ENCODE data around the gene COL27A1. TPM values are rescaled to one million over a fixed set of nuclear protein-coding genes. Genes with fewer than 3 reads are reported as not detected.
A peak's percentile ranks its signal among the peaks of the same experiment; 100 is the strongest.

COL27A1 gene
- total and polyA plus RNA-seq, 5 donors: 2.6 to 10.3 (median 8.4) TPM

DNA sequence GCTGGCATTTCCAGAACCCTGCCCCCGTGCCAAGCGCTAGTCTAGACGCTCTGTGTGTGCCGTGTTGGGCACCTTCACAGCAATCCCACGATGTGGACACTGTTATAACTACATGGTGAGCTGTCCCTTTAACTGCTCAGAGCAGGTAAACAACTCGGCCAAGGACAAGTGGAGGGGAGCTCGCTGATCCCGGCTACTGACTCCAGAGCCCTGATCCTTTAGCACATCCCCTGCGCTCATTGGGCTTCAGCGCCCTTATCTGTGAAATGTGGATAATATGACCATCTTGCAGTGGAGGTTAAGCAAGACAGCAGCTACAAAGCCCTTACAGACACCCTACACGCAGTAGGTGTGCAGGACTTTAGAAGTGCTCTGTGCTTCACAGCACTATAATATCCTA lies 190.8 kb downstream of the COL27A1 start:
- WGBS: 86% methylated on average over 11 of the region's 11 CpGs
- H3K27ac ChIP-seq (ENCODE audit: low read length): no peak overlapping the region
- H3K9me3 ChIP-seq (ENCODE audit: control insufficient read depth, low read length): no peaks in the 10 kb centered on the region
- H3K4me3 ChIP-seq (ENCODE audit: low read length): no peak overlapping the region
- peaks cover 9% of the 10 kb centered on the region for H3K4me1 ChIP-seq (ENCODE audit: control insufficient read depth, insufficient read depth, low read length)
- ATAC-seq (no peak), DNase-seq (peak in 1 of 3 donors; percentile 27)
- no peaks in the 10 kb centered on the region for H3K27me3 ChIP-seq (ENCODE audit: control insufficient read depth, insufficient read depth)
- intact Hi-C loops (cut with DNase I): no loop called here

DNA sequence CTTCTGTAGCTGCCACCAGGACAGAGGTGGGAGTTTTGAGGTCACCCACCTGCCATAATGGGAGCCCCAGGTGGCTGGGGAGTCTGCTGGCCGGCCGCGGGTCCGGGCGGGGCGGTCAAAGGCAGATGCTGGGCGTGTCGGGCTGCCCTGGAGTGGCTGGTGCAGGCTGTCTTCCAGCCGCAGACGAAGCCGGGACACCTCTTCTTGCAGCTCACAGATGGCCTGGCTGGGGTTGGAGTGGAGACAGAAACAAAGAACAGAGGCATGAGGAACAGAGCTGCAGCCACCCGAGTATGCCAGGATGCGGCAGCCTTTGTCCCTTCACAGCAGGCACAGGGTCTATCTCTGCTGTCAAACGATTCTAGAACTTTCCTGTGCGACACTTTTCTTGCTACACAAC lies 192.3 kb downstream of the COL27A1 start:
- peaks cover 9% of the 10 kb centered on the region for H3K4me1 ChIP-seq (ENCODE audit: control insufficient read depth, insufficient read depth, low read length)
- no peak overlapping the region for H3K4me3 ChIP-seq (ENCODE audit: low read length)
- H3K9me3 ChIP-seq (ENCODE audit: control insufficient read depth, low read length): no peaks in the 10 kb centered on the region
- H3K27me3 ChIP-seq (ENCODE audit: control insufficient read depth, insufficient read depth): no peaks in the 10 kb centered on the region
- DNase-seq: peak in 1 of 3 donors; percentile 35
- no peak for ATAC-seq
- intact Hi-C loops (cut with DNase I): no loop called here
- no peak overlapping the region for H3K27ac ChIP-seq (ENCODE audit: low read length)
- WGBS: 90% methylated on average over 15 of the region's 15 CpGs

DNA sequence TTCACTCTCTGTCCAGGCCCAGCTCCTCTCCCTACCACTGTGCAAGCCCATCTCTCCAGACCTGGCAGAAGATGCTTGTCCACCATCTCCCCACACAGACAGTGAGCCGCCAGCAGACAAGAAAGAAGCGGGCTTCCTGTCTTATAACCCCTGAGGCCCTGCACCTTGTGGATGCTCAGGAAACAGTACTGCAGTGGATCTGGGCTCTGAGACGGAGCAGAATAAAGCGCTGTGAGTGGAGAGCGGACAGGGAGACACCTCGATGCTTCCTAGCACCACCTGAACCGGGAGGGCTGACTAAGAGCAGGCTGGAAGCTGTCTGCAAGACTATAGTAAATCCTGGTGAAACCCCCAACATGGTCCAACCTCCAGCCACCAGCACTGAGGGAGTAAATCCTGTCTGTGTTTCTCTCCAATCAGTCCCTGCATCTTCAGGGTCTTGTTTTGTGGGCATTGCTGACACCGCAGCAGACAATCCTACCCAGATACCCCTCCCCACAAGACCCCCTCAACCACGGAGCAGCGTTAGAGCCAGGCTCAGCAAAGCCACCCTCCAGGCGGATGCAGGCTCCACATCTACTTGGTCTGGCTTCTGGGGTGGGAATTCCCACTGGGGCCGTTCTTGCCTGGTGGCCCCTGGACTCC lies 193.0 kb downstream of the COL27A1 start:
- 80% methylated on average over 12 of the region's 12 CpGs for WGBS

GRCh38 chr9:114348906-114349482 lies 193.7 kb downstream of the COL27A1 start:
- H3K4me1 ChIP-seq (ENCODE audit: control insufficient read depth, insufficient read depth, low read length): peaks cover 9% of the 10 kb centered on the region
- no peaks in the 10 kb centered on the region for H3K27me3 ChIP-seq (ENCODE audit: control insufficient read depth, insufficient read depth)
- WGBS: 39% methylated on average over 9 of the region's 9 CpGs
- no peak overlapping the region for H3K27ac ChIP-seq (ENCODE audit: low read length)
- DNase-seq (peak; percentile 72 to 80 (median 76)), ATAC-seq (peak; percentile 67 to 89)
- H3K4me3 ChIP-seq (ENCODE audit: low read length): no peak overlapping the region
- intact Hi-C loops (cut with DNase I): no loop called here
- H3K9me3 ChIP-seq (ENCODE audit: control insufficient read depth, low read length): no peaks in the 10 kb centered on the region

More for the DNA sequence above, 193.0 kb downstream of the COL27A1 start:
- Histone ChIP-seq H3K4me3 (ENCODE audit: low read length) (no peak overlapping the region), H3K4me1 (ENCODE audit: control insufficient read depth, insufficient read depth, low read length) (peaks cover 9% of the 10 kb centered on the region), H3K27ac (ENCODE audit: low read length) (no peak overlapping the region), H3K27me3 (ENCODE audit: control insufficient read depth, insufficient read depth) (no peaks in the 10 kb centered on the region), H3K9me3 (ENCODE audit: control insufficient read depth, low read length) (no peaks in the 10 kb centered on the region)
- DNase-seq (no peak), ATAC-seq (no peak)
- intact Hi-C loops (cut with DNase I): no loop called here

DNA sequence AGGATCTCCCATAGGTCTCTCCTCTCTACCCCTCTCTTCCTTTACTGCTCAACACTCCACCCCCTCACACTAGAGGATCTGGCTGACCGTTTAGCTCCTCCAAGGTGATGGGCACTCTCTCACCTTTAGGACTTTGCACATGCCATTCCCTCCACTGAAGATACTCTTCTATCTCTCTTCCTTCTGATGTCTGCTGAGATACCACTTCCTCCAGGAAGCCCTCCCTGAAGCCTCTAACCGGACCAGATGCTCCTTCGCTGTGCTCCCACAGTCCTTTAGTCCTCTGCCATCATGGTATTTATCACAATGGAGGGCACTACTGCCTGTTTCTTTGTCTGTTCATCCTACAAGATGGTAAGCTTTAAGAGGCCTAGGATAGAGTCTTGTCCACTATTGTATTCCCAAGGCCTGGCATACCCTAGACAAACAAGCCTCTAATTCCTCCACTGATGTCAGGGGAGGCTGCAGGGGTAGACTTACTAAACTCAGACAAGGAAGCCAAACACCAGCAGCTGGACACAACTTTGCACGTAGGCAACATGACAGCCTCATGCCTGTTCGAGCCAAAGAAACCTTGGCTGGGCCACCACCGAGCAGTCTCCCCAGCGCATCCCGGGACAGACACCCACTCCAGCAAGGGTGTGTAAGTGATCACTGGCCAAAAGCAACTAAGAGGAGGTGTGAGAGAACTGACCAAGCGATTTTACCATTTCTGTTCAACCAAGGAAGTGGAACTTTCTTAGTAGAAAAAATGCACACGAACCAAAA lies 194.6 kb downstream of the COL27A1 start:
- intact Hi-C loops (cut with DNase I): no loop called here
- no peak overlapping the region for H3K27ac ChIP-seq (ENCODE audit: low read length)
- no peak for DNase-seq
- WGBS: 65% methylated on average over 10 of the region's 10 CpGs
- no peaks in the 10 kb centered on the region for H3K27me3 ChIP-seq (ENCODE audit: control insufficient read depth, insufficient read depth)
- no peaks in the 10 kb centered on the region for H3K9me3 ChIP-seq (ENCODE audit: control insufficient read depth, low read length)
- no peak for ATAC-seq
- H3K4me1 ChIP-seq (ENCODE audit: control insufficient read depth, insufficient read depth, low read length): peaks cover 9% of the 10 kb centered on the region
- H3K4me3 ChIP-seq (ENCODE audit: low read length): no peak overlapping the region

DNA sequence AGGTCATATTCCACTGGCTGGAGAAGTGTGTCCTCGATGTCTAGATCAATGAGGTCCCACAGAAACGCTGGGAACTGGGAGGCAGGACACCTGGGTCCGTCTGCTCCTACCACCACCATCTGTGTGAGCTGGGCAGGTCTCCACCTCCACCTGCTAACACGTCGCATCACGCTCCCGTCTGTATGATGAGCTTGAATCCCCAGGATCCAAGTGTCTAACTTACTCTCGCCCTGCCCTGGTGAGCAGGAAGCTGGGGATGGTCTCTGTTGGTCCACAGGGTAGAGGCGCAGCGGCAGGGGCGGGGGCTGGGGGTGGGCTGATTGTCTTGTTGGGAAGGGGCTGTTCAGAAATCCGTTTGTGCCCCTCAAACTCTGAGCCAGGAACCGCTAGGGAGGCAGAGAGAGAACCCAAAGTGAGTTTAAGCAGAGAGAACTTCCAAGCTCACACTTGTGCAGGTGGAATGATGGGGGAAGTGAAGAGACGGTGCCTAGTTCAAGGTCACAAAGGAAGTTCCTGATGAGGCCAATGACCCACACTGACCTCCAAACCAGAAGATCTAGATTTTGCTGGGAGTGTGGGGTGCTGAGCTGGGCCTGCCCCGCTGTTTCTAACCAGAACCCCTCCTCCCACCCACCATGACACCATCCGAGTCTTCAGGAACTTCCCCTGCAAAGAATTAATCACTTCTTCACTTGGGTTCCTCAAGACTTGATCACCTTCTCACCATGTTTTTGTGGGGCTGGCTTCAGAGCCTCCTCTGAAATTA lies 195.5 kb downstream of the COL27A1 start:
- Histone ChIP-seq H3K9me3 (ENCODE audit: control insufficient read depth, low read length) (no peaks in the 10 kb centered on the region), H3K27me3 (ENCODE audit: control insufficient read depth, insufficient read depth) (no peaks in the 10 kb centered on the region), H3K4me3 (ENCODE audit: low read length) (no peak overlapping the region), H3K4me1 (ENCODE audit: control insufficient read depth, insufficient read depth, low read length) (peaks cover 9% of the 10 kb centered on the region), H3K27ac (ENCODE audit: low read length) (no peak overlapping the region)
- intact Hi-C loops (cut with DNase I): no loop called here
- ATAC-seq (no peak), DNase-seq (no peak)
- 95% methylated on average over 16 of the region's 16 CpGs for WGBS

GRCh38 chr9:114351932-114352331 lies 196.6 kb downstream of the COL27A1 start:
- 76% methylated on average over 4 of the region's 4 CpGs for WGBS
- DNase-seq (no peak), ATAC-seq (no peak)
- Histone ChIP-seq H3K4me3 (ENCODE audit: low read length) (no peak overlapping the region), H3K27me3 (ENCODE audit: control insufficient read depth, insufficient read depth) (no peaks in the 10 kb centered on the region), H3K27ac (ENCODE audit: low read length) (no peak overlapping the region), H3K4me1 (ENCODE audit: control insufficient read depth, insufficient read depth, low read length) (peaks cover 9% of the 10 kb centered on the region), H3K9me3 (ENCODE audit: control insufficient read depth, low read length) (no peaks in the 10 kb centered on the region)
- intact Hi-C loops (cut with DNase I): no loop called here

DNA sequence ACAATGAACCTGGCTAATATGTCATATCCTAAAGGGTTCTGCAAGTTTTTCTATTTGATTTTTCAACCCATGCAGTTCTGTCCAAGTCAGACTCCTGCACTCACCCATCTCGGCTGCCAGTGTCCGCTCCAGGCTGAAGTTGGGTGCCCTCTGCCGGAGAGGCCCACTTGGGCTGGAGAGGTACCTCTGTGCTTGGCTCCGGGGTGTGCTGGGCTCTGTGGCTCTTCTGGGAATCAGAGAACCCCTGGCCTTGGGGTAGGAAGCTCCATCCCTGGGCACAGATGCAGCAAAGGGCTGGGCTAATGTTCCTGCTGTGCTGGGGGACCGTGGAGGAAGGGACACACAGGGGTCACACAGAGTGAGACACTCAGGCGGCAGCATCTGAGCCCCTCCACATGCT lies 200.5 kb downstream of the COL27A1 start:
- 93% methylated on average over 6 of the region's 6 CpGs for WGBS

GRCh38 chr9:114356792-114357191 lies 201.5 kb downstream of the COL27A1 start:
- Histone ChIP-seq H3K4me3 (ENCODE audit: low read length) (no peak overlapping the region), H3K27ac (ENCODE audit: low read length) (no peak overlapping the region), H3K4me1 (ENCODE audit: control insufficient read depth, insufficient read depth, low read length) (no peaks in the 10 kb centered on the region), H3K9me3 (ENCODE audit: control insufficient read depth, low read length) (no peaks in the 10 kb centered on the region), H3K27me3 (ENCODE audit: control insufficient read depth, insufficient read depth) (no peaks in the 10 kb centered on the region)
- WGBS: 86% methylated on average over 6 of the region's 6 CpGs
- intact Hi-C loops (cut with DNase I): no loop called here
- DNase-seq (no peak), ATAC-seq (peak in 1 of 2 donors; percentile 16)

More for the DNA sequence above, 200.5 kb downstream of the COL27A1 start:
- ATAC-seq (no peak), DNase-seq (no peak)
- Histone ChIP-seq H3K9me3 (ENCODE audit: control insufficient read depth, low read length) (no peaks in the 10 kb centered on the region), H3K27ac (ENCODE audit: low read length) (no peak overlapping the region), H3K4me3 (ENCODE audit: low read length) (no peak overlapping the region), H3K4me1 (ENCODE audit: control insufficient read depth, insufficient read depth, low read length) (no peaks in the 10 kb centered on the region), H3K27me3 (ENCODE audit: control insufficient read depth, insufficient read depth) (no peaks in the 10 kb centered on the region)
- intact Hi-C loops (cut with DNase I): no loop called here

DNA sequence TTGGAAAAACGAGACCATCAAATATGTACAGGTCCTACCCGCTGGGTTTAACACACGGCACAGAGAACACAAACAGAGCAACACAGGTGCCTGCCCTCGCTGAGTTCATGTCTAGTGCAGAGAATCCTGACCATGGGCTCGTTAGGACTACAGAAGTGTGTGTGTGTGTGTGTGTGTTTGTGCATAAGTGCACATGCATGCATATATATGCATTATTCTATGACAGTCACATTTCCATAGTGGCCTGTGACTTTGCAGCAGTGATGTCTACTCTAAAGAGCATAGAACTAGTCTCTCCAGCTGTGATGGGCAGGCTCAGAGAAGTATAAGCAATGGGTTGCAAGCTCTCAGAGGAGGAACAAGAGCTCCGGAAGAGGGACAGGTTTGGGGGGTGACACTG lies 202.0 kb downstream of the COL27A1 start:
- Histone ChIP-seq H3K9me3 (ENCODE audit: control insufficient read depth, low read length) (no peaks in the 10 kb centered on the region), H3K4me1 (ENCODE audit: control insufficient read depth, insufficient read depth, low read length) (no peaks in the 10 kb centered on the region), H3K4me3 (ENCODE audit: low read length) (no peak overlapping the region), H3K27me3 (ENCODE audit: control insufficient read depth, insufficient read depth) (no peaks in the 10 kb centered on the region), H3K27ac (ENCODE audit: low read length) (no peak overlapping the region)
- no peak for DNase-seq
- ATAC-seq: no peak
- intact Hi-C loops (cut with DNase I): no loop called here
- 89% methylated on average over 6 of the region's 6 CpGs for WGBS

DNA sequence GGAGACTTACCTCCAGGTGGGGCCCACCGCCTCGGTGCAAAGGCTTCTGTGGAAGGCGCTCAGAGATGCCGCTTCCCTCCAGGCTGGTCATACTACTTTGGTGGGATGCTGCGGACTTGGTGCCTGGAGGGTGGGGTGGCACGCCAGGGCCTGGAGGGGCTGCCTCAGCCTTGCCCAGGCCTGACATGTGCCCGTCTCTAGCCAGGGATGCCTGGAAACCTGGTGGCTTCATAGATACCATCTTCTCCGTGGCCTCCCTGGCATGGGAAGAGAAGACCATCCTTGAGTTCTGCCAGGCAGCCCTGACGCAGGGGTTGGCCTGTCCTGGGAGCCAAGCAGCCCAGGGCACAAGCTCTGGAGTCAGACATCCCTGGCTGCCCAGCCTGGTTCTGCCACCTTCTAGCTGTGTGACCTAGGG lies 202.6 kb downstream of the COL27A1 start:
- DNase-seq: no peak

More for the DNA sequence above, 202.6 kb downstream of the COL27A1 start:
- H3K27ac ChIP-seq (ENCODE audit: low read length): no peak overlapping the region
- WGBS: 97% methylated on average over 9 of the region's 9 CpGs
- ATAC-seq: no peak
- H3K9me3 ChIP-seq (ENCODE audit: control insufficient read depth, low read length): no peaks in the 10 kb centered on the region
- no peaks in the 10 kb centered on the region for H3K4me1 ChIP-seq (ENCODE audit: control insufficient read depth, insufficient read depth, low read length)
- intact Hi-C loops (cut with DNase I): no loop called here
- H3K27me3 ChIP-seq (ENCODE audit: control insufficient read depth, insufficient read depth): no peaks in the 10 kb centered on the region
- H3K4me3 ChIP-seq (ENCODE audit: low read length): no peak overlapping the region
